ENCODE results near the gene CEPT1. TPM values are rescaled to one million over a fixed set of nuclear protein-coding genes. Genes with fewer than 3 reads are reported as not detected.
A peak's percentile ranks its signal among the peaks of the same experiment; 100 is the strongest.

CEPT1 gene
- total RNA-seq, 5 donors from 2014 or later (not counting 1 experiment from before 2014, with no cell fraction given) = 33.2 to 42.3 (median 36.3) TPM

GRCh38 chr1:111211921-111212320, 71.9 kb downstream of the CEPT1 start:
- whole genome bisulfite sequencing (ENCODE audit: insufficient coverage) = 90% methylated on average over 1 of the region's 1 CpG
- H3K4me1 Mint-ChIP-seq = peaks cover 78 to 87% (median 87%) of the 10 kb centered on the region in 3 donors
- no peak overlapping the region for H3K4me3 ChIP-seq (ENCODE audit: control insufficient read depth in 1 of 2, extremely low read depth in 1 of 2, low read length in 1 of 2)
- DNase-seq = no peak
- H3K36me3 Mint-ChIP-seq = no peaks in the 10 kb centered on the region
- H3K4me1 ChIP-seq (ENCODE audit: control insufficient read depth in 1 of 2, extremely low read depth in 1 of 2, insufficient read depth in 2 of 2, low read length in 2 of 2) = peaks cover 41 to 47% of the 10 kb centered on the region in 2 experiments
- ATAC-seq (replicated peaks in 1 of 4) = no peak
- H3K27me3 ChIP-seq (replicated peaks in 1 of 2; ENCODE audit: control insufficient read depth in 2 of 2, extremely low read depth in 1 of 2, insufficient read depth in 2 of 2, low read length in 1 of 2) = no peaks in the 10 kb centered on the region
- H3K9me3 Mint-ChIP-seq = no peaks in the 10 kb centered on the region
- POLR2A ChIA-PET = no interaction called here
- H3K4me3 Mint-ChIP-seq = no peak overlapping the region
- CTCF ChIA-PET = interaction anchor here in 1 of 2 donors (0.7 kb wide), 2 partner anchors 29 to 427 kb away, joined by 3 to 4 read pairs; no protein-coding TSS in a partner anchor
- no peak overlapping the region for H3K27ac ChIP-seq (ENCODE audit: low read length)
- no peaks in the 10 kb centered on the region for H3K9me3 ChIP-seq
- peaks cover 0 to 2% of the 10 kb centered on the region in 2 donors for H3K27me3 Mint-ChIP-seq
- no peaks in the 10 kb centered on the region for H3K36me3 ChIP-seq (ENCODE audit: control insufficient read depth in 2 of 2, extremely low read depth in 1 of 2, insufficient read depth in 1 of 2, low read length in 1 of 2)
- peak overlapping the region; percentile 37 to 62 for H3K27ac Mint-ChIP-seq

GRCh38 chr1:111212634-111213335, 72.8 kb downstream of the CEPT1 start:
- POLR2A ChIA-PET = interaction anchor here in 1 of 2 donors (0.6 to 0.8 kb wide), 2 partner anchors 9 to 30 kb away, joined by 3 read pairs; no protein-coding TSS in a partner anchor

GRCh38 chr1:111213412-111213811, 73.4 kb downstream of the CEPT1 start:
- Mint-ChIP-seq H3K4me3 (peak overlapping the region; percentile 50 to 81 (median 63)), H3K4me1 (peaks cover 78 to 90% (median 87%) of the 10 kb centered on the region in 3 donors), H3K9me3 (peaks cover 0 to 8% (median 5%) of the 10 kb centered on the region in 3 donors), H3K27ac (peak overlapping the region; percentile 95 to 96), H3K36me3 (no peaks in the 10 kb centered on the region), H3K27me3 (peaks cover 0 to 2% of the 10 kb centered on the region in 2 donors)
- no CpG with 5 or more reads among the region's 6 CpGs for WGBS (ENCODE audit: insufficient coverage)
- H3K9me3 ChIP-seq = no peaks in the 10 kb centered on the region
- no peaks in the 10 kb centered on the region for H3K36me3 ChIP-seq (ENCODE audit: control insufficient read depth in 2 of 2, extremely low read depth in 1 of 2, insufficient read depth in 1 of 2, low read length in 1 of 2)
- POLR2A ChIA-PET = interaction anchor here in 1 of 2 donors (0.6 kb wide), 1 partner anchor 18 kb away, joined by 4 read pairs; no protein-coding TSS in a partner anchor
- H3K4me3 ChIP-seq (ENCODE audit: control insufficient read depth in 1 of 2, extremely low read depth in 1 of 2, low read length in 1 of 2) = no peak overlapping the region
- peaks cover 45 to 62% of the 10 kb centered on the region in 2 experiments for H3K4me1 ChIP-seq (ENCODE audit: control insufficient read depth in 1 of 2, extremely low read depth in 1 of 2, insufficient read depth in 2 of 2, low read length in 2 of 2)
- DNase-seq (peak in 3 of 35 experiments; percentile 14 to 67 (median 31)), ATAC-seq (replicated peaks in 1 of 4) (no peak)
- peak overlapping the region; percentile 87 for H3K27ac ChIP-seq (ENCODE audit: low read length)
- no peaks in the 10 kb centered on the region for H3K27me3 ChIP-seq (replicated peaks in 1 of 2; ENCODE audit: control insufficient read depth in 2 of 2, extremely low read depth in 1 of 2, insufficient read depth in 2 of 2, low read length in 1 of 2)
- CTCF ChIA-PET = interaction anchor here in 1 of 2 donors (0.6 kb wide), 1 partner anchor 203 kb away, joined by 3 read pairs; no protein-coding TSS in a partner anchor

More at GRCh38 chr1:111212634-111213335, 72.8 kb downstream of the CEPT1 start:
- no peak for DNase-seq
- Histone ChIP-seq H3K36me3 (ENCODE audit: control insufficient read depth in 2 of 2, extremely low read depth in 1 of 2, insufficient read depth in 1 of 2, low read length in 1 of 2) (no peaks in the 10 kb centered on the region), H3K4me3 (ENCODE audit: control insufficient read depth in 1 of 2, extremely low read depth in 1 of 2, low read length in 1 of 2) (peak overlapping the region in 1 of 2 donors; percentile 7), H3K4me1 (ENCODE audit: control insufficient read depth in 1 of 2, extremely low read depth in 1 of 2, insufficient read depth in 2 of 2, low read length in 2 of 2) (peaks cover 47 to 56% of the 10 kb centered on the region in 2 experiments), H3K27me3 (replicated peaks in 1 of 2; ENCODE audit: control insufficient read depth in 2 of 2, extremely low read depth in 1 of 2, insufficient read depth in 2 of 2, low read length in 1 of 2) (no peaks in the 10 kb centered on the region), H3K27ac (ENCODE audit: low read length) (peak overlapping the region; percentile 87), H3K9me3 (no peaks in the 10 kb centered on the region)
- Mint-ChIP-seq H3K36me3 (no peaks in the 10 kb centered on the region), H3K9me3 (peaks cover 0 to 2% (median 2%) of the 10 kb centered on the region in 3 donors), H3K27me3 (peaks cover 0 to 2% of the 10 kb centered on the region in 2 donors), H3K4me1 (peaks cover 78 to 89% (median 87%) of the 10 kb centered on the region in 3 donors), H3K4me3 (peak overlapping the region in 2 of 3 donors; percentile 63 to 81), H3K27ac (peak overlapping the region; percentile 95 to 96)
- no peak for ATAC-seq (replicated peaks in 1 of 4)
- 83% methylated on average over 1 of the region's 5 CpGs for WGBS (ENCODE audit: insufficient coverage)
- CTCF ChIA-PET = interaction anchor here (0.6 to 0.7 kb wide), 3 partner anchors 11 to 428 kb away, joined by 3 read pairs; no protein-coding TSS in a partner anchor

DNA sequence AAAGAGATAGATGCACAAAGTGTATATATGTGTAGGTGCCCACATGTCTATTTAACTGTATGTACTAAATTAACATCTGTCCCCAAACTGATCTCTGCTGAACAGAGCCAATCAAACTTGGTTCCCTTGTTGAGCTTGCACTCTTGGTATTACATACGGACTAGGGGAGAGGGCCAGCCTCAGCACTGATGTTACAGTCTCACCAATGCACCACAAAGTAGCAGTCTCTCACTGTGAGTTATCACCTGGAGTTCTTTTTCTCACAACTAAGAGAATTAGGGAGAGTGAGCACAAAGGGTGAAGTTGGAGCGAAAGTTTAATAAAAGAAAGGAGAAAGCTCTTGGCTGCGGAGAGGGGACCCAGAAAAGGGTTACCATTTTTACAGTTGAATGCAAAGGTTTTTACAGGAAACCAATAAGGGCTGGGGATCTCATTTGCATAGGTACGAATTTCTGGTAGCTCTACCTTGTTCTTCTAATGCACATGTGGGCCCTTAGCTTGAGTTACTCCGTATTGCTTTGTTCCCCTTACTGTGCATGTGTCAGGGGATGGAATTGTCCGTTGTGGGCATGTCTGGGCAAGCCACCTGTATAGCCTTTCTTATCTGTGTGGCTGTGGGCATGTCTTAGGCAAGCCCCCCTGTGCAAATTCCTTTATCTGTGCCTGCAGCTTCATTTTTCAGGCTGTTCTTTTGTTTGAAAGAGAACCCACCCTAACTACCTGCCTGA, 74.2 kb downstream of the CEPT1 start:
- peaks cover 82 to 92% (median 88%) of the 10 kb centered on the region in 3 donors for H3K4me1 Mint-ChIP-seq
- peaks cover 0 to 11% (median 9%) of the 10 kb centered on the region in 3 donors for H3K9me3 Mint-ChIP-seq
- 17% methylated on average over 2 of the region's 6 CpGs for WGBS (ENCODE audit: insufficient coverage)
- ChIA-PET POLR2A (interaction anchor here (0.6 to 1.7 kb wide), 6 partner anchors 9 to 169 kb away, joined by 3 to 17 read pairs (median 5); no protein-coding TSS in a partner anchor), CTCF (interaction anchor here (0.5 to 1.3 kb wide), 5 partner anchors 9 to 202 kb away, joined by 3 to 5 read pairs (median 5); no protein-coding TSS in a partner anchor)
- ATAC-seq (replicated peaks in 1 of 4) (no peak), DNase-seq (peak in 1 of 35 experiments; percentile 6)
- Histone ChIP-seq H3K36me3 (ENCODE audit: control insufficient read depth in 2 of 2, extremely low read depth in 1 of 2, insufficient read depth in 1 of 2, low read length in 1 of 2) (no peaks in the 10 kb centered on the region), H3K27ac (ENCODE audit: low read length) (peak overlapping the region; percentile 87), H3K4me3 (ENCODE audit: control insufficient read depth in 1 of 2, extremely low read depth in 1 of 2, low read length in 1 of 2) (no peak overlapping the region), H3K4me1 (ENCODE audit: control insufficient read depth in 1 of 2, extremely low read depth in 1 of 2, insufficient read depth in 2 of 2, low read length in 2 of 2) (peaks cover 50 to 70% of the 10 kb centered on the region in 2 experiments), H3K27me3 (replicated peaks in 1 of 2; ENCODE audit: control insufficient read depth in 2 of 2, extremely low read depth in 1 of 2, insufficient read depth in 2 of 2, low read length in 1 of 2) (no peaks in the 10 kb centered on the region), H3K9me3 (no peaks in the 10 kb centered on the region)
- H3K4me3 Mint-ChIP-seq = peak overlapping the region; percentile 62 to 81 (median 63)
- no peaks in the 10 kb centered on the region for H3K36me3 Mint-ChIP-seq
- peak overlapping the region; percentile 95 to 96 for H3K27ac Mint-ChIP-seq
- H3K27me3 Mint-ChIP-seq = peaks cover 0 to 2% of the 10 kb centered on the region in 2 donors

DNA sequence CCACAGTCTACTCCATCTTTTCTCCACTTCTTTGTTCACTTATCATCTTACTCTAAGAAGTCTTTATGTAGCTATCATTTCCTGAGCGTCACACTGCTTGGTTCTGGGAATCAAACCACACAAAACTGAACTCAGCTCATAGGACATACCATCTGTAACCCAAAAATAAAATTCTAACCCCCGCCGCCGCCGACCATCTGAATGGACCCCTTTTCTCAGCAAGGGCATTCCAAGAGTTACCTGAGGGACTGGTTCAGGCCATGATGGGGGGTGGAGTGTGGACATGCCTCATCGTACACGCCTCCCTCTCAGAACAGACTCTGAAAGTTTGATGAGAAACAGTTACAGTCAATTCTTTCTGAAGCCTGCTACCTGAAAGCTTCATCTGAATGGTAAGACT, 74.9 kb downstream of the CEPT1 start:
- Mint-ChIP-seq H3K4me3 (peak overlapping the region; percentile 62 to 81 (median 63)), H3K9me3 (peaks cover 0 to 11% (median 9%) of the 10 kb centered on the region in 3 donors), H3K27me3 (peaks cover 0 to 2% of the 10 kb centered on the region in 2 donors), H3K4me1 (peaks cover 82 to 92% (median 88%) of the 10 kb centered on the region in 3 donors), H3K27ac (peak overlapping the region; percentile 95 to 96), H3K36me3 (no peaks in the 10 kb centered on the region)
- WGBS (ENCODE audit: insufficient coverage) = 17% methylated on average over 1 of the region's 7 CpGs
- ChIA-PET CTCF (interaction anchor here (0.5 to 1.4 kb wide), 5 partner anchors 8 to 43 kb away, joined by 3 to 18 read pairs (median 5); no protein-coding TSS in a partner anchor), POLR2A (interaction anchor here (0.6 to 1.7 kb wide), 6 partner anchors 9 to 168 kb away, joined by 3 to 17 read pairs (median 6); no protein-coding TSS in a partner anchor)
- H3K36me3 ChIP-seq (ENCODE audit: control insufficient read depth in 2 of 2, extremely low read depth in 1 of 2, insufficient read depth in 1 of 2, low read length in 1 of 2) = no peaks in the 10 kb centered on the region
- no peak overlapping the region for H3K4me3 ChIP-seq (ENCODE audit: control insufficient read depth in 1 of 2, extremely low read depth in 1 of 2, low read length in 1 of 2)
- peaks cover 55 to 77% of the 10 kb centered on the region in 2 experiments for H3K4me1 ChIP-seq (ENCODE audit: control insufficient read depth in 1 of 2, extremely low read depth in 1 of 2, insufficient read depth in 2 of 2, low read length in 2 of 2)
- H3K9me3 ChIP-seq = no peaks in the 10 kb centered on the region
- DNase-seq (peak in 24 of 35 experiments; percentile 22 to 63 (median 44)), ATAC-seq (replicated peaks in 1 of 4) (peak in 1 of 4 experiments; percentile 63)
- H3K27me3 ChIP-seq (replicated peaks in 1 of 2; ENCODE audit: control insufficient read depth in 2 of 2, extremely low read depth in 1 of 2, insufficient read depth in 2 of 2, low read length in 1 of 2) = no peaks in the 10 kb centered on the region
- peak overlapping the region; percentile 87 for H3K27ac ChIP-seq (ENCODE audit: low read length)
